BJ (cell line): ENCODE data around the gene SYT13. TPM values are rescaled to one million over a fixed set of nuclear protein-coding genes. Genes with fewer than 3 reads are reported as not detected.

Experiments
- CTCF ChIA-PET: fragments of 350-600 bp; formaldehyde crosslinking; extraction: SDS; loops from one replicate; lab custom pipeline; 2021; ENCODE audit warnings: antibody characterized with exemption, inconsistent platforms; lab: Yijun Ruan, JAX
- POLR2A ChIA-PET: fragments of 300-600 bp; sonication (Branson Sonifier 250); formaldehyde crosslinking; extraction: SDS; loops from one replicate; lab custom pipeline; 2021; ENCODE audit warnings: antibody characterized with exemption; lab: Charles Lee
- DNase-seq: peaks from one replicate; pipeline ENCODE4 v3.0.0-alpha.2; 2011; ENCODE audit warnings: low read depth
- H3K27me3 ChIP-seq: 2 replicates; pipeline ENCODE4 v1.6.0; 2011; ENCODE audit warnings: low read length; ENCODE audit not compliant: control insufficient read depth, insufficient read depth
- H3K36me3 ChIP-seq: 2 replicates; pipeline ENCODE4 v1.5.1; 2011; ENCODE audit warnings: low read length; ENCODE audit not compliant: control insufficient read depth, insufficient read depth
- H3K4me3 ChIP-seq: 2 replicates; pipeline ENCODE4 v1.5.1; 2011; ENCODE audit warnings: low read depth, mild to moderate bottlenecking, control low read depth, low read length
- polyA plus RNA-seq: library from polyadenylated mRNA; depleted of rRNA; stranded (reverse); fragments of >200 nt; gene quantifications from 2 replicates; pipeline ENCODE4 v1.2.3, GENCODE V29; 2011
- TF ChIP-seq, protein P1 (sequence below): IDR thresholded peaks from 2 replicates; pipeline ENCODE4 v1.5.1; 2011; ENCODE audit warnings: low read depth, mild to moderate bottlenecking, control low read depth, inconsistent platforms, low read length, moderate library complexity; ENCODE audit not compliant: insufficient read depth

The SYT13 gene
- polyA plus RNA-seq, 1 experiment: not detected

DNA sequence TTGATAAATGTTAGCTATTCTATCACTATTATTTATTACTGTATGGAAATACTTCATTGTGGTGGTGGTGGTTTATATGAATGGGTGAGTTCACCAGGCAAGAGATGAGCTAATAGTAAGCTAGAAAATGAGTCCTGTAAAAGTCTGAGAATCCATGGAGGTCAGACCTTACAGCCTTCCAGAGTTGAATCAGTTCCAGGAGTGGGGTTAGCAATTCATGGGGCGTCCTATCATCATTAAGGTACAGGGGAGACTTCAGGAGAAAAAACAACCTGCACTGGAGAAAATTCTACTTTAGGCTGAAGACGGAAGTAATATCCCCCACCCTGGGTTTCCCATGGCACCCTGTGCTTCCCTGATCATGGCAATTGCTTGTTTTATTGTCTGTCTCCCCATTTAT is 6.5 kb downstream of the SYT13 start:
- CTCF ChIA-PET: no interaction called here
- peaks cover 2% of the 10 kb centered on the region for H3K27me3 ChIP-seq

DNA sequence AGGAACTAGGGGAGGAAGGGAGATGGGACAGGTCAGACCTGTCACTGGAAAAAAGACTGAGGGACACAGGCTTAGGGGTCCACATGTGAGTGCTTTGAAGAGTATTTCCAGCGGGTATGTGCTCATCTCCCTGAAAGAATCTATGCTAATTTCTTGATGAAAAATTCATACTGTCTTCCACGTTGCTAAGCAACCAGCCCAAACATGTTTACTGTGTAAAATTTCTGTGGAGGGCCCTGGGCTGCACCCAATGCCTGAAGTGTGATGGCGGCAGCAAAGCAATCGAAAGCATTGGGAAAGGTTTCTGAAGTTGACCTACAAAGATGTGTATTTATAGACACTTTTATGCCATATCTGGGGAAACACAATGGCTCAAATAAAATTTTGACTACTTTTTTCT is 7.4 kb downstream of the SYT13 start:
- Histone ChIP-seq H3K4me3 (no peak overlapping the region), H3K27me3 (peaks cover 2% of the 10 kb centered on the region), H3K36me3 (no peaks in the 10 kb centered on the region)
- CTCF ChIA-PET: interaction anchor here (0.9 kb wide), 1 partner anchor 14 kb away, joined by 4 read pairs; no protein-coding TSS in a partner anchor
- POLR2A ChIA-PET: no interaction called here
- DNase-seq: no peak
- TF ChIP-seq, protein P1, sequence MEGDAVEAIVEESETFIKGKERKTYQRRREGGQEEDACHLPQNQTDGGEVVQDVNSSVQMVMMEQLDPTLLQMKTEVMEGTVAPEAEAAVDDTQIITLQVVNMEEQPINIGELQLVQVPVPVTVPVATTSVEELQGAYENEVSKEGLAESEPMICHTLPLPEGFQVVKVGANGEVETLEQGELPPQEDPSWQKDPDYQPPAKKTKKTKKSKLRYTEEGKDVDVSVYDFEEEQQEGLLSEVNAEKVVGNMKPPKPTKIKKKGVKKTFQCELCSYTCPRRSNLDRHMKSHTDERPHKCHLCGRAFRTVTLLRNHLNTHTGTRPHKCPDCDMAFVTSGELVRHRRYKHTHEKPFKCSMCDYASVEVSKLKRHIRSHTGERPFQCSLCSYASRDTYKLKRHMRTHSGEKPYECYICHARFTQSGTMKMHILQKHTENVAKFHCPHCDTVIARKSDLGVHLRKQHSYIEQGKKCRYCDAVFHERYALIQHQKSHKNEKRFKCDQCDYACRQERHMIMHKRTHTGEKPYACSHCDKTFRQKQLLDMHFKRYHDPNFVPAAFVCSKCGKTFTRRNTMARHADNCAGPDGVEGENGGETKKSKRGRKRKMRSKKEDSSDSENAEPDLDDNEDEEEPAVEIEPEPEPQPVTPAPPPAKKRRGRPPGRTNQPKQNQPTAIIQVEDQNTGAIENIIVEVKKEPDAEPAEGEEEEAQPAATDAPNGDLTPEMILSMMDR: no peak

More for the DNA sequence above, 6.5 kb downstream of the SYT13 start:
- POLR2A ChIA-PET: no interaction called here
- Histone ChIP-seq H3K4me3 (no peak overlapping the region), H3K36me3 (no peaks in the 10 kb centered on the region)
- no peak for DNase-seq
- TF ChIP-seq, protein P1: no peak

DNA sequence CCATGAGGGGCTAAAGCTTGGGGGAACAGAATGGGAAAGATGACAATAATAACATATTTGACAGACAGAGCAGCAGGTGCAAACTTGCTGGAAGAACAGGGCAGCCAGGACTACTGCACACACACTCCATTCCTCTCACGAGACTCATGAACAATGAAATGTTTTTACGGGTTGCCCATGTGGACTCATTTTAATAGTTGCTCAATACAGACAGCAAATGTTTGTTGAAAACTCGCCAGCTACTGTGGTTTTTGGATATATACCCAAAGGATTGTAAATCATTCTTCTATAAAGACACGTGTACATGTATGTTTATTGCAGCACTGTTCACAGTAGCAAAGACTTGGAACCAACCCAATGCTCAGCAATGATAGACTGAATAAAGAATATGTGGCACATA is 10.3 kb downstream of the SYT13 start:
- no peaks in the 10 kb centered on the region for H3K36me3 ChIP-seq
- H3K27me3 ChIP-seq: peaks cover 2% of the 10 kb centered on the region
- no peak overlapping the region for H3K4me3 ChIP-seq
- CTCF ChIA-PET: interaction anchor here (0.6 kb wide), 1 partner anchor 43 kb away, joined by 3 read pairs; no protein-coding TSS in a partner anchor
- TF ChIP-seq, protein P1: no peak
- POLR2A ChIA-PET: no interaction called here
- no peak for DNase-seq

DNA sequence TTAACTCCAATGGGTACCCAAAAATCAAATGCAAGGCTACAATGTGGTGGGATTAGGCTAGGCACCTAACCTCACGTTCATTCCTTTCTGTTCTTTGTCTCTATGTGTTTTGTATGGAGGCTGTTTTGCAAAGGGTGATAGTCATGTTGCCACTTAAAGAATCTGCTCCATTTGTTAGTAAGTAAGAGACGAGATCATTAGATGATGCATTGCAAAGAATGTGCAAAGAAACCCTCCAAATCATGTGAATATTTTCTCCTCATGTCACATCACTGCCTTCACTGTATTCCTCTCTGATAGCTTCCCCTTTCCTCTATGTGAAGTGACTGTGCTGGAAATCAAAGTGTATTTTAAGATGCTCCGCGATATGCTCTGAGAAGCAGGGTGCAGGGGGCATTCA is 11.9 kb downstream of the SYT13 start:
- TF ChIP-seq, protein P1: no peak
- no peak for DNase-seq
- CTCF ChIA-PET: interaction anchor here (0.7 to 1.4 kb wide), 2 partner anchors 28 to 347 kb away, joined by 3 read pairs; no protein-coding TSS in a partner anchor
- Histone ChIP-seq H3K36me3 (no peaks in the 10 kb centered on the region), H3K4me3 (no peak overlapping the region), H3K27me3 (peaks cover 2% of the 10 kb centered on the region)
- POLR2A ChIA-PET: no interaction called here

DNA sequence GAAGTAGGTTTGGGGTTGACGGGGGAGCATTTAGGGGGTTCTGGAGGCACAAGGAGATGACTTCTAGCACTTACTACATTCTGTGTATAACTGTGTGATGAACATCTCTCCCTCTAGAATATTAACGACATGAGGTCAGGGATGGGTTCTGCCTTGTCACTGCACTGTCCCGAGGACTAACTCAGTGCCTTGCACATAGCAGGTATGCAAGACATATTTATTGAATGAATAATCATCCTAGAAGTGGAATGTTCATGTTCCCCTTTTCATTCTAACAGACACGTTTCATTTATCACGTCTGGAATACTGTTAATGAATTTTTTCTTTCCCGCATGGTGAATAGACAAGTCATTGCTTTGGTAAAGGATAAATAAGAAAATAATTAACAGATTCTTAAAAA is 12.6 kb downstream of the SYT13 start:
- TF ChIP-seq, protein P1: no peak
- no peaks in the 10 kb centered on the region for H3K36me3 ChIP-seq
- H3K4me3 ChIP-seq: no peak overlapping the region
- peaks cover 2% of the 10 kb centered on the region for H3K27me3 ChIP-seq
- no peak for DNase-seq
- ChIA-PET CTCF (interaction anchor here (1.4 kb wide), 1 partner anchor 27 kb away, joined by 3 read pairs; no protein-coding TSS in a partner anchor), POLR2A (no interaction called here)
